ENCODE results near the gene TATDN2.
"Not testable (repeated sequence)": the region's sequence is repeated elsewhere in the genome, so short reads cannot be mapped to it uniquely, and the experiment has no call there.

The TATDN2 gene

GRCh38 chr3:10272476-10272875, 24.2 kb downstream of the TATDN2 start:
- FAIRE-seq, result not testable (repeated sequence)

GRCh38 chr3:10272977-10273376, 24.7 kb downstream of the TATDN2 start:
- FAIRE-seq, result no peak

DNA sequence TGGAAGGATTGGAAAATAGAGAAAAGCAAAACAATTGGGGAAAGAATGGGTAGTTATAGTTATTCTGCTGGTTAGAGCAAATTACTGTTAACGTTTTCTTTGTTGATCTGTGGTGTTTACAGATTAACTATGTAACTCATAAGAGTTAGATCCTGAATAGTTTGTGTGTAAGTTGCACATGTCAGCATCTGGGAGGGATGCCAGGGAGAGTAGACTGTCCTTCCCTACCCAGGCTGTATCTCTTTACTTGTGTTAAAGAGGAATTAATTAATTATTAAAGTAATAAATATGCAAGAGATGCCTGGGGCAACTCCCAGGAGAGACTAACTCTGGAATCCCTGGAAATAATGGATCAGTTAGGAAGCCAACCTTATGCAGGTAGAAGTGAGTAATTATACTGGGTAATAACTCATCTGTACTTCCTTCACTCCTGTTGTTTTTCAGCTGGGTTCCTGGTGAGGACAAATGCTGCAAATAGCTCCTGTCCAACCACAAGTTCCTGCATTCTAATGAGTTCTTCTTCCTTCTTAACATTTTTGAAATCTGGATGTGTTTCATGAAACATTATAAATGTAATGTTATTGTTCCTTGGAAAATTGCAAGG, 25.5 kb downstream of the TATDN2 start:
- FAIRE-seq, result no peak

DNA sequence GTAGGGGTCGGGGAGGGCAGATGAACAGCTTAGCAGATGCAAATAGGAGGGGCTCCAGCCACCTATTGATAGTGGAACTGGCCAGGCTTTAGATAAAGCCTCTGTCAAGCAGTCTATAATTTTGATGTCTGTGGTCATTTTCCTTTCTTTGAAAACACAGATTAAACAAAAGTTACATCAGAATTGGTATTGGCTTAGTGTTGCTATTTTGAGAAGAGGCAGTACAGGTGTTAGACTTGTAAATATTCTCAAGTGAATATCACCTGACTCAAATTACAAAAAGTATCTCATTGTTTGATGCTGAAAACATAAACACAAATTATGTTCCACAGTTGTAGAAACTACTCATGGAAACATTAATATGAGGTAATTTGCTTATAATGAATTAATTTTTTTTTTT, 26.3 kb downstream of the TATDN2 start:
- peak; percentile 41 for FAIRE-seq

DNA sequence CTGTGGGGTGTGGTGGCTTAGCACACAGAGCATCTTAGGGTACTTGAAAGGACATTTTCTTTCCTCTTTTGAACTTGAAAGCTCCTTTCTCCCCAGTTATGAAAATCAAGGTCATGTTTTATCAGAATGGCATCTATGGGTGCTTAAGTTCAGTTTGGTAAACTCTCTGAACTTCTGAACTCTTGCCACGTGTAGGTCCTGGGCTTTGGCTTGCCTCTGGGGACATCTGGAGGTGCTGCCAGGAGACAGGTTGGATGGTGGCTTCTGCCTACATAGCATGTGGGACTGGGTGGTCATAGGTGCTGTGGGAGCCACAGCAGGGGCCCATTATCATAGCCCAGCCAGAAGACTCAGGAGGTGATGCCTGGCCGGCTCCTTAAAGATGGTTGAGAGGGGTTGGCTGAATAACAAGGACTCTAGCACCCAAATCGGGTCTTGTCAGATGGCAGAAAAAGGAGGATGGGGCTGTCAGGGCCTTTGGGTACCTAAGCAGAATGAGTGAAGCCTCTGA, 28.9 kb downstream of the TATDN2 start:
- FAIRE-seq, result no peak

- FAIRE-seq, result no peak
Observed at GRCh38 chr3:10278501-10278900, 30.2 kb downstream of the TATDN2 start.

- FAIRE-seq, result no peak
Observed at GRCh38 chr3:10279384-10280176, 31.3 kb downstream of the TATDN2 start.

- no peak for FAIRE-seq
Observed at GRCh38 chr3:10280177-10280529, 31.9 kb downstream of the TATDN2 start.

DNA sequence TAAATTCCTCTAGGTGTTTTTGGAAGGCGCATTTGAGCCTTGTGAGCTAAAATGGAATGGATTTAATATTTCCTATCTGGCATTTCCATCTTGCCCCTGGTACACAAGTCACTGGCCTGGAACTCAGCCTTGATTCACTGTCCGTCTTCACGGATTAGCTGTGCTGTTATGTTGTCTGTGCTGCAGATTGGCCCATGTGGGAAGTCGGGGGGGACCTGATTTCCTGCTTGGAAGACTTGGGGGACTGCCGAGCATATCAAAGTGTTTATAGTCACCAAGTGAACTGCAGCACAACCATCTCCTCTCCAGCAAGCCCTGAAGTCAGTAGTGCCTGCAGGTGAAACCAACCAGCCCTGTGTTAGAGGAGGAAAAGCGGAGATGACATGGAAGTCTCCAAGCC, 32.3 kb downstream of the TATDN2 start:
- no peak for FAIRE-seq

DNA sequence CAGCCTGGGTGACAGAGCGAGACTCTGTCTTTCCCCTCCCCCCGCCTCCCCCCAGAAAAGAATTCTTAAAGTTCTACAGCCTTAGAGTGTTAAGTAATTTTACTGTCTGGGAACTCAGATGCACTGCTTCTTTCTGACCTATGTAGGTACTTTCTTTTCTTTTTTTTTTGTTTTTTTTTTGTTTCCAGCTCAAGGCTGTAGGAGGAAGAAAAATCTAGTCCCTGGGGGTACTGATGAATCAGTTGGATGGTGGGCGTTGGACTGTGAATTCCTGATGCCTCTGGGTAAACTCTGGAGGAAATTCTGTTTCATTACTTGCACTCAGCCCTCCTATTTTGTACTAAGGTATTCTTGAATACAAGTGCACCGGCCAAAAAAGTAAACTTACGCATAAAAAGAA, 33.7 kb downstream of the TATDN2 start:
- no peak for FAIRE-seq

GRCh38 chr3:10283638-10284037, 35.4 kb downstream of the TATDN2 start:
- peak; percentile 94 for FAIRE-seq

GRCh38 chr3:10284496-10284895, 36.2 kb downstream of the TATDN2 start:
- no peak for FAIRE-seq

- no peak for FAIRE-seq
Observed at GRCh38 chr3:10285272-10286132, 37.2 kb downstream of the TATDN2 start.

- no peak for FAIRE-seq
Observed at GRCh38 chr3:10286133-10286524, 37.9 kb downstream of the TATDN2 start.

DNA sequence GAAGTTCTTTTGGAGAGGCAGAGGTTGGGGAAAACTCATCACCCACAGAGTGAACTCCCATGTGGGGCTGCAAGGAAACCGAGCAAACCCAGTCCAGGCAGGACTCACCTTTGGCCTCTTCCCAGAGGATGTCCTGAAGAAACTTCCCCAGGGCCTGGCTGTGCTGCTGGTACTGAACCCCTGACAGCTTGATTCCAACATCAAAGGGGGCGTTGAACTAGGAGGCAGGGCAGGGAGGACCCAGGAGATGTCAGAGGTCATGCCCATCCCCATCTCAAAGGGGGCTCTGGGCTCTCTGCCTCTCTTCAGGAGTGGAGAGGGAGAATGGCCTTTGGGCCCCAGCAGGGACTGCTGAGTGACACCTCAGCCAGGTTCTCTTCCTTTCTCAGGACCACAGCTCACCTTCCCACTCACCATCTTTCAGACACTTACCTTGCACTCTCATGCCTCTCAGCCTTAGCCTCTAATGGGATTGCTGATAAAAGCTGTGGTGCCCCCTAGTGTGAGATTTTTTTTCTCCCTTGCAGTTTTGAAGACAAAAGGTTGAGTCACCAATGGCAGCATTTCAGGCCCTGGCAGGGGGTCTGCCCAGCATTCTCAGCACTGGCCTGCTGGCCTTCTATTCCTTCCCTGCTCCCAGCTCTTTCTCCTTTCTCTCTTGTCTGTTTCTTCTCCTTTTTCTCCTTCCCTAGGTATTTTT, 38.5 kb downstream of the TATDN2 start:
- peak; percentile 89 for FAIRE-seq

DNA sequence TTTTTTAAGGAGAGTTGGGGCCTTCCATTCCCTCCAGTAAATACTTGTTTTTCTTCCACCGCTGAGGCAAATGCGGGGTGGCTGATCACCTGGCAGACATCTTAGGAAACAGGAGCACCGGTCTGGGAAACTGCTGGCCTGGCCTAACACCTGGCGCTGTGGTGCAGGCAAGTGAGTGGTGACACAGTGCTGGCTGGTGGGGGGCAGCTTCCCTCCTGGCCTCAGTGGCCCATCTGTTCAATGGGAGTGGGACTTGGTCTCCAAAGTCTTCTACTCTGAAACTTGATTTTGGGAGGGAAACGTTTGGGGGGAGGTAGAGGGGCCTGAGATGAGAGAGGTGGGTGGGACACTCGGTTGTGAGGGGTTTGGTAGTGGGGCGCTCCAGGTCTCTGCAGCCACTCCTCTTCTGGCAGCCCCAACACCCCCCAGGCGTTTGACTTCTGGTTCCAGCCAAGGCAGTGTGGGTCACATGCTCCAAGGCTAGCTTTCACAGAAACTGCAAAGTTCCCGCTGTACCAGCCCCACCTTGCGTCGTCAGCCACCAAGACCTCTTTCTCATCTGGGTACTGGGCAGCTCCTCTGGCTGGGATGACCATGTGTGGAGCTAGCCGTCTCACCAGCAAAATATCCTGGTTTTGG, 39.8 kb downstream of the TATDN2 start:
- FAIRE-seq, result no peak

DNA sequence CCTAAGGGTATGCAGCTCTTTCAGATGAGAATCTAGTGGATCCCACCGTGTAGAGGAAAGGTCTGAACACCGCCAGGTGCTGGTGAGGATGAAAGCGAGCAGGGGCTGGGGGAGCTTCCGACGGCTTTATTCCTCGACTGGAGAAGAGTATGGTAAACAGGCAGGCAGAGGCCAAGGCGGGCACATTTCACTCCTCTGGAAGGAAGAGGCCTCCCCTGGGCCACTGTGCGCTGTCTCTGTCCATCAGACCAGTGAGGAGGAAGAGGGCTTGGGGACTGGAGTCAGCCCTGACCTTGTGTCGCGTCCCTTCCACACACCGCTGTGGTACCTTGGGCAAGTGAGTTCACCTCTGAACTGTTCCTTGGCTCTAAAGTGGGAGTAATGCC, 40.3 kb downstream of the TATDN2 start:
- no peak for FAIRE-seq

GRCh38 chr3:10289077-10289476, 40.8 kb downstream of the TATDN2 start:
- no peak for FAIRE-seq

GRCh38 chr3:10289787-10290355, 41.6 kb downstream of the TATDN2 start:
- no peak for FAIRE-seq

GRCh38 chr3:10290481-10291176, 42.4 kb downstream of the TATDN2 start:
- no peak for FAIRE-seq

- no peak for FAIRE-seq
Observed at GRCh38 chr3:10291641-10292040, 43.4 kb downstream of the TATDN2 start.
